SK-N-SH (cell line): ENCODE results near the gene PKNOX2. TPM values are rescaled to one million over a fixed set of nuclear protein-coding genes. Genes with fewer than 3 reads are reported as not detected.

Experiments used
- CTCF ChIA-PET: fragments of 300-600, 350-600 bp; formaldehyde crosslinking; extraction: SDS; loops from one replicate; lab custom pipeline; 2021; lab: Yijun Ruan, JAX
- POLR2A ChIA-PET: fragments of 350-600 bp; sonication (Branson Sonifier 250); formaldehyde crosslinking; extraction: SDS; loops from one replicate; lab custom pipeline; 2020; ENCODE audit warnings: antibody characterized with exemption, inconsistent platforms; lab: Yijun Ruan, JAX
- DNase-seq: peaks from one replicate; pipeline ENCODE4 v3.0.0; 2012
- H2AFZ ChIP-seq: fragments of 200-600 bp; sonication (generic); 2 replicates; pipeline ENCODE4 v1.8.1; 2016; ENCODE audit warnings: antibody characterized with exemption, mild to moderate bottlenecking, low read depth
- H3F3A ChIP-seq: fragments of 200-600 bp; sonication (generic); replicated peaks from 2 replicates; pipeline ENCODE3; 2016; ENCODE audit warnings: antibody characterized with exemption, mild to moderate bottlenecking; ENCODE audit not compliant: insufficient read depth
- H3K27ac ChIP-seq, 2 experiments: fragments of 200-500 bp in 1 of 2; fragments of 200-600 bp in 1 of 2; sonication (Bioruptor generic) in 1 of 2; sonication (generic), shearing (Covaris generic) in 1 of 2; 2 replicates each; pipeline versions ENCODE4 v1.5.1 to v1.6.1; 2014 to 2016; ENCODE audit warnings: low read depth in 2 of 2, inconsistent platforms in 1 of 2, low read length in 1 of 2, mild to moderate bottlenecking in 1 of 2, mixed read lengths in 1 of 2
- H3K27me3 ChIP-seq: fragments of 200-600 bp; sonication (generic), shearing (Covaris generic); 2 replicates; pipeline ENCODE4 v1.6.1; 2016; ENCODE audit warnings: mixed run types; ENCODE audit not compliant: insufficient read depth
- H3K36me3 ChIP-seq, 2 experiments: fragments of 200-500 bp in 1 of 2; fragments of 200-600 bp in 1 of 2; sonication (Bioruptor generic) in 1 of 2; sonication (generic) in 1 of 2; replicated peaks in 1 of 2; 2 replicates each; pipeline versions ENCODE3 to v1.5.1; 2014 to 2016; ENCODE audit warnings: low read length in 1 of 2, mild to moderate bottlenecking in 1 of 2; ENCODE audit not compliant: insufficient read depth in 2 of 2, control insufficient read depth in 1 of 2
- H3K4me1 ChIP-seq, 2 experiments: fragments of 200-500 bp in 1 of 2; fragments of 200-600 bp in 1 of 2; sonication (Bioruptor generic) in 1 of 2; sonication (generic), shearing (Covaris generic) in 1 of 2; 2 replicates each; pipeline versions ENCODE4 v1.5.1 to v1.6.1; 2014 to 2016; ENCODE audit warnings: low read depth in 1 of 2, low read length in 1 of 2, mixed run types in 1 of 2; ENCODE audit not compliant: insufficient read depth in 2 of 2, control insufficient read depth in 1 of 2
- H3K4me2 ChIP-seq: fragments of 200-600 bp; sonication (generic), shearing (Covaris generic); 2 replicates; pipeline ENCODE4 v1.6.1; 2017; ENCODE audit warnings: mixed run types
- H3K4me3 ChIP-seq, 2 experiments: fragments of 200-500 bp in 1 of 2; fragments of 200-600 bp in 1 of 2; sonication (Bioruptor generic) in 1 of 2; sonication (generic), shearing (Covaris generic) in 1 of 2; 2 replicates each; pipeline versions ENCODE4 v1.5.1 to v1.8.1; 2014 to 2016; ENCODE audit warnings: low read depth in 2 of 2, inconsistent platforms in 1 of 2, low read length in 1 of 2, mild to moderate bottlenecking in 1 of 2, mixed read lengths in 1 of 2, moderate library complexity in 1 of 2
- H3K79me2 ChIP-seq: fragments of 200-600 bp; sonication (generic); 2 replicates; pipeline ENCODE4 v1.8.1; 2017; ENCODE audit warnings: mild to moderate bottlenecking; ENCODE audit not compliant: insufficient read depth
- H3K9ac ChIP-seq: fragments of 200-600 bp; sonication (generic); 2 replicates; pipeline ENCODE4 v1.6.1; 2017; ENCODE audit warnings: mixed run types
- H3K9me2 ChIP-seq: fragments of 200-600 bp; sonication (generic); 2 replicates; pipeline ENCODE4 v1.6.1; 2017; ENCODE audit warnings: mixed run types
- H3K9me3 ChIP-seq: fragments of 200-600 bp; sonication (generic); 2 replicates; pipeline ENCODE4 v1.6.1; 2017; ENCODE audit warnings: mixed run types, mild to moderate bottlenecking, moderate library complexity
- H4K20me1 ChIP-seq: fragments of 200-600 bp; sonication (generic); 2 replicates; pipeline ENCODE4 v1.6.1; 2017; ENCODE audit warnings: mild to moderate bottlenecking, mixed run types; ENCODE audit not compliant: insufficient read depth
- CHD2 ChIP-seq: fragments of 150-350 bp; IDR thresholded peaks from 2 replicates; pipeline ENCODE4 v1.6.1; 2018; ENCODE audit warnings: low read length; ENCODE audit not compliant: partially characterized antibody
- EP300 ChIP-seq, 2 experiments: IDR thresholded peaks; 2 replicates each; pipeline versions ENCODE4 v1.4.0 to v1.6.1; 2012; ENCODE audit warnings: borderline replicate concordance in 1 of 2, low read depth in 1 of 2, low read length in 1 of 2
- FOXJ3 ChIP-seq: sonication (generic); formaldehyde crosslinking; IDR thresholded peaks from 2 replicates; pipeline ENCODE4 v1.5.1; 2020; ENCODE audit warnings: mild to moderate bottlenecking, missing genetic modification reagents
- FOXM1 ChIP-seq: IDR thresholded peaks from 2 replicates; pipeline ENCODE4 v1.4.0; 2012; ENCODE audit warnings: low read depth, mild to moderate bottlenecking
- MEF2A ChIP-seq: IDR thresholded peaks from 2 replicates; pipeline ENCODE4 v1.4.0; 2012; ENCODE audit warnings: low read depth, borderline replicate concordance
- POLR2AphosphoS5 ChIP-seq: IDR thresholded peaks from 2 replicates; pipeline ENCODE4 v1.6.1; 2012; ENCODE audit warnings: low read depth, low read length
- RAD21 ChIP-seq: IDR thresholded peaks from 2 replicates; pipeline ENCODE4 v1.6.1; 2012; ENCODE audit warnings: mild to moderate bottlenecking, low read length
- RCOR1 ChIP-seq: fragments of 150-350 bp; IDR thresholded peaks from 2 replicates; pipeline ENCODE4 v1.6.1; 2017; ENCODE audit warnings: antibody characterized with exemption, low read length
- RFX5 ChIP-seq: IDR thresholded peaks from 2 replicates; pipeline ENCODE4 v1.6.1; 2012; ENCODE audit warnings: mild to moderate bottlenecking, improper control_type of control experiment, low read length
- RXRA ChIP-seq: IDR thresholded peaks from 2 replicates; pipeline ENCODE4 v1.4.0; 2012; ENCODE audit warnings: low read depth, mild to moderate bottlenecking, borderline replicate concordance
- TAF1 ChIP-seq: IDR thresholded peaks from 2 replicates; pipeline ENCODE4 v1.6.1; 2012; ENCODE audit warnings: low read depth, mild to moderate bottlenecking, low read length, moderate library complexity, borderline replicate concordance
- TCF12 ChIP-seq: IDR thresholded peaks from 2 replicates; pipeline ENCODE4 v1.4.0; 2012
- whole genome bisulfite sequencing: methylation state at CpG from one replicate; pipeline ENCODE4 v1.1.6; 2017; ENCODE audit warnings: low lambda C conversion rate; 5-methylcytosine and 5-hydroxymethylcytosine counted together
- polyA plus RNA-seq, 3 experiments: library from polyadenylated mRNA; depleted of rRNA; stranded (reverse); fragments of >200 nt; gene quantifications; 2 replicates each; pipeline ENCODE4 v1.2.3, GENCODE V29; 2012
- TF ChIP-seq, protein P1 (sequence below): fragments of 200-600 bp; sonication (generic); IDR thresholded peaks from 2 replicates; pipeline ENCODE4 v1.6.1; 2017; ENCODE audit warnings: antibody characterized with exemption, mild to moderate bottlenecking, moderate library complexity
- TF ChIP-seq, protein P2 (sequence below): IDR thresholded peaks from 2 replicates; pipeline ENCODE4; 2012
- TF ChIP-seq, protein P3 (sequence below): fragments of 150-350 bp; IDR thresholded peaks from 2 replicates; pipeline ENCODE4 v1.6.1; 2017; ENCODE audit warnings: antibody characterized with exemption, low read length, low read depth, borderline replicate concordance
- TF ChIP-seq, protein P4 (sequence below): IDR thresholded peaks from 2 replicates; pipeline ENCODE4 v1.4.0; 2012; ENCODE audit warnings: low read depth, borderline replicate concordance
- TF ChIP-seq, protein P5 (sequence below): IDR thresholded peaks from 2 replicates; pipeline ENCODE4 v1.4.0; 2012; ENCODE audit warnings: low read depth
- TF ChIP-seq, protein P6 (sequence below): fragments of 150-350 bp; IDR thresholded peaks from 2 replicates; pipeline ENCODE4 v1.6.1; 2016; ENCODE audit warnings: mild to moderate bottlenecking, low read depth, low read length

PKNOX2 gene
- polyA plus RNA-seq, 1 of the 3 experiments (the other 2 are of a cell fraction): 0.02 TPM

DNA sequence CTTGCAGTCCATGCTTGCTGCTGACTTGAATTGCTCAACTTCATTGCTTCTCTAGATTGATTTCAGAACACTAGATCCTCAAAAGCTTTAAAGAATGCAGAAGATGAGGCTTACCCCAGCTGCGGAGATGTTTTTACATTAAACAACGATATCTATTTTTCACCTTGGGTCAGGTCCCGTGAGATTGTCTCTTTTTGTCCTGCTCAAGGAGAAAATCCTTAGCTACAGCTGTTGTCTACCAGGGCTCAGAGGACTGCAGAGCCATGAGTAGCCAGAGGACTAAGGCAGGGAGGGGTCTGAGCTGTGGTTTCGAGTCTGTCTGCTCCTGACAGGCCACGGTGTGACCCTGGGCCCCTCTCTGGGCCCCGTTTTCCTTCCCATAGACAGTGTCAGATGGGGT is 51.4 kb downstream of the PKNOX2 start:
- Histone ChIP-seq H3K9me3 (no peaks in the 10 kb centered on the region), H3K4me3 (no peak overlapping the region), H3K27me3 (no peaks in the 10 kb centered on the region), H3K36me3 (no peaks in the 10 kb centered on the region), H3K9ac (no peak overlapping the region), H3K4me2 (no peak overlapping the region), H3K79me2 (no peaks in the 10 kb centered on the region), H3K9me2 (no peaks in the 10 kb centered on the region), H3F3A (no peaks in the 10 kb centered on the region), H3K27ac (no peak overlapping the region), H3K4me1 (no peaks in the 10 kb centered on the region), H4K20me1 (no peaks in the 10 kb centered on the region)
- 53% methylated on average over 6 of the region's 6 CpGs for WGBS
- no peak for DNase-seq
- CTCF ChIA-PET: no interaction called here
- POLR2A ChIA-PET: interaction anchor here (1.0 kb wide), 1 partner anchor 12 kb away, joined by 4 read pairs; no protein-coding TSS in a partner anchor
- TF ChIP-seq CHD2: no peak
- TF ChIP-seq POLR2AphosphoS5: no peak
- TF ChIP-seq TCF12: no peak
- TF ChIP-seq, protein P1, sequence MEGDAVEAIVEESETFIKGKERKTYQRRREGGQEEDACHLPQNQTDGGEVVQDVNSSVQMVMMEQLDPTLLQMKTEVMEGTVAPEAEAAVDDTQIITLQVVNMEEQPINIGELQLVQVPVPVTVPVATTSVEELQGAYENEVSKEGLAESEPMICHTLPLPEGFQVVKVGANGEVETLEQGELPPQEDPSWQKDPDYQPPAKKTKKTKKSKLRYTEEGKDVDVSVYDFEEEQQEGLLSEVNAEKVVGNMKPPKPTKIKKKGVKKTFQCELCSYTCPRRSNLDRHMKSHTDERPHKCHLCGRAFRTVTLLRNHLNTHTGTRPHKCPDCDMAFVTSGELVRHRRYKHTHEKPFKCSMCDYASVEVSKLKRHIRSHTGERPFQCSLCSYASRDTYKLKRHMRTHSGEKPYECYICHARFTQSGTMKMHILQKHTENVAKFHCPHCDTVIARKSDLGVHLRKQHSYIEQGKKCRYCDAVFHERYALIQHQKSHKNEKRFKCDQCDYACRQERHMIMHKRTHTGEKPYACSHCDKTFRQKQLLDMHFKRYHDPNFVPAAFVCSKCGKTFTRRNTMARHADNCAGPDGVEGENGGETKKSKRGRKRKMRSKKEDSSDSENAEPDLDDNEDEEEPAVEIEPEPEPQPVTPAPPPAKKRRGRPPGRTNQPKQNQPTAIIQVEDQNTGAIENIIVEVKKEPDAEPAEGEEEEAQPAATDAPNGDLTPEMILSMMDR: no peak
- TF ChIP-seq, protein P2, sequence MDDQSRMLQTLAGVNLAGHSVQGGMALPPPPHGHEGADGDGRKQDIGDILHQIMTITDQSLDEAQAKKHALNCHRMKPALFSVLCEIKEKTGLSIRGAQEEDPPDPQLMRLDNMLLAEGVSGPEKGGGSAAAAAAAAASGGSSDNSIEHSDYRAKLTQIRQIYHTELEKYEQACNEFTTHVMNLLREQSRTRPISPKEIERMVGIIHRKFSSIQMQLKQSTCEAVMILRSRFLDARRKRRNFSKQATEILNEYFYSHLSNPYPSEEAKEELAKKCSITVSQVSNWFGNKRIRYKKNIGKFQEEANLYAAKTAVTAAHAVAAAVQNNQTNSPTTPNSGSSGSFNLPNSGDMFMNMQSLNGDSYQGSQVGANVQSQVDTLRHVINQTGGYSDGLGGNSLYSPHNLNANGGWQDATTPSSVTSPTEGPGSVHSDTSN: no peak
- TF ChIP-seq RFX5: no peak
- TF ChIP-seq, protein P3, sequence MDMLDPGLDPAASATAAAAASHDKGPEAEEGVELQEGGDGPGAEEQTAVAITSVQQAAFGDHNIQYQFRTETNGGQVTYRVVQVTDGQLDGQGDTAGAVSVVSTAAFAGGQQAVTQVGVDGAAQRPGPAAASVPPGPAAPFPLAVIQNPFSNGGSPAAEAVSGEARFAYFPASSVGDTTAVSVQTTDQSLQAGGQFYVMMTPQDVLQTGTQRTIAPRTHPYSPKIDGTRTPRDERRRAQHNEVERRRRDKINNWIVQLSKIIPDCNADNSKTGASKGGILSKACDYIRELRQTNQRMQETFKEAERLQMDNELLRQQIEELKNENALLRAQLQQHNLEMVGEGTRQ: no peak
- TF ChIP-seq RXRA: no peak
- TF ChIP-seq, all 33 proteins: peak for 0
- no peak overlapping the region for H2AFZ ChIP-seq

DNA sequence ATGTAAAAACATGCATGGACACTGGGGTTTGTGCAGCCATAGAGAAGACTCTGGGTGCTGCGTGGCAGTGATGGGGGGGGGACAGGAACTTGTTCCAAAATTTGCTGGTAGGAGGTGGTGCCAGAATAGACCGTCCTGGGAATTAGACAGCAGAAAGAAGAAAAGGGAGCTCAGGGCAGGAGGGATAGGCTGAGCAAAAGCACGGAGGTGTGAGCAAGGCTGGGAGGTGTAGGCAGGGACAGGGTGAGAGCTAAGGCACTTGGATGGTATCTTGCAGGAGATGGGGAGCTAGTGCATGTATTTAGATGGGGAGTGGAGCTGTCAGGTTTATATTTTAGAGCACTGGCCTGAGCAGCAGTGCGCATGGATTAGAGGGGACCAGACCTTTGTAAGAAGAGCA is 53.8 kb downstream of the PKNOX2 start:
- DNase-seq: no peak
- Histone ChIP-seq H2AFZ (no peak overlapping the region), H4K20me1 (no peaks in the 10 kb centered on the region), H3K4me1 (no peaks in the 10 kb centered on the region), H3K4me3 (no peak overlapping the region), H3F3A (no peaks in the 10 kb centered on the region), H3K79me2 (no peaks in the 10 kb centered on the region), H3K27me3 (no peaks in the 10 kb centered on the region; the same call in 1 of the 2 replicates), H3K9me2 (no peaks in the 10 kb centered on the region), H3K4me2 (no peak overlapping the region), H3K36me3 (no peaks in the 10 kb centered on the region), H3K9ac (no peak overlapping the region), H3K9me3 (no peaks in the 10 kb centered on the region), H3K27ac (no peak overlapping the region)
- ChIA-PET POLR2A (interaction anchor here (0.6 kb wide), 1 partner anchor 128 kb away, joined by 3 read pairs; no protein-coding TSS in a partner anchor), CTCF (interaction anchor here (0.7 to 2.4 kb wide), 6 partner anchors 10 to 127 kb away, joined by 3 to 8 read pairs (median 4); partner anchors contain the start of gene PKNOX2)
- WGBS: 39% methylated on average over 4 of the region's 4 CpGs
- TF ChIP-seq TAF1 (no peak), RAD21 (no peak), FOXM1 (no peak), EP300 (IDR thresholded peaks at IDR 0.05; ENCODE audit: borderline replicate concordance in 1 of 2, low read depth in 1 of 2, low read length in 1 of 2) (no peak), RCOR1 (no peak), CHD2 (no peak), MEF2A (no peak), RFX5 (no peak), FOXJ3 (CRISPR knock-in tag) (no peak)
- TF ChIP-seq, protein P4, sequence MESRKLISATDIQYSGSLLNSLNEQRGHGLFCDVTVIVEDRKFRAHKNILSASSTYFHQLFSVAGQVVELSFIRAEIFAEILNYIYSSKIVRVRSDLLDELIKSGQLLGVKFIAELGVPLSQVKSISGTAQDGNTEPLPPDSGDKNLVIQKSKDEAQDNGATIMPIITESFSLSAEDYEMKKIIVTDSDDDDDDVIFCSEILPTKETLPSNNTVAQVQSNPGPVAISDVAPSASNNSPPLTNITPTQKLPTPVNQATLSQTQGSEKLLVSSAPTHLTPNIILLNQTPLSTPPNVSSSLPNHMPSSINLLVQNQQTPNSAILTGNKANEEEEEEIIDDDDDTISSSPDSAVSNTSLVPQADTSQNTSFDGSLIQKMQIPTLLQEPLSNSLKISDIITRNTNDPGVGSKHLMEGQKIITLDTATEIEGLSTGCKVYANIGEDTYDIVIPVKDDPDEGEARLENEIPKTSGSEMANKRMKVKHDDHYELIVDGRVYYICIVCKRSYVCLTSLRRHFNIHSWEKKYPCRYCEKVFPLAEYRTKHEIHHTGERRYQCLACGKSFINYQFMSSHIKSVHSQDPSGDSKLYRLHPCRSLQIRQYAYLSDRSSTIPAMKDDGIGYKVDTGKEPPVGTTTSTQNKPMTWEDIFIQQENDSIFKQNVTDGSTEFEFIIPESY: no peak
- TF ChIP-seq, protein P5, sequence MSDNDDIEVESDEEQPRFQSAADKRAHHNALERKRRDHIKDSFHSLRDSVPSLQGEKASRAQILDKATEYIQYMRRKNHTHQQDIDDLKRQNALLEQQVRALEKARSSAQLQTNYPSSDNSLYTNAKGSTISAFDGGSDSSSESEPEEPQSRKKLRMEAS: no peak
- TF ChIP-seq, protein P1: no peak
- TF ChIP-seq, protein P6, sequence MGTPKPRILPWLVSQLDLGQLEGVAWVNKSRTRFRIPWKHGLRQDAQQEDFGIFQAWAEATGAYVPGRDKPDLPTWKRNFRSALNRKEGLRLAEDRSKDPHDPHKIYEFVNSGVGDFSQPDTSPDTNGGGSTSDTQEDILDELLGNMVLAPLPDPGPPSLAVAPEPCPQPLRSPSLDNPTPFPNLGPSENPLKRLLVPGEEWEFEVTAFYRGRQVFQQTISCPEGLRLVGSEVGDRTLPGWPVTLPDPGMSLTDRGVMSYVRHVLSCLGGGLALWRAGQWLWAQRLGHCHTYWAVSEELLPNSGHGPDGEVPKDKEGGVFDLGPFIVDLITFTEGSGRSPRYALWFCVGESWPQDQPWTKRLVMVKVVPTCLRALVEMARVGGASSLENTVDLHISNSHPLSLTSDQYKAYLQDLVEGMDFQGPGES: no peak
